OCI-LY7 (cell line): Measurements from ENCODE around the gene C16orf96. TPM values are rescaled to one million over a fixed set of nuclear protein-coding genes. Genes with fewer than 3 reads are reported as not detected.

ENCODE experiments used
- BruUV-seq: library from RNA; stranded (reverse); fragments of 400-500 nt; replicated peaks from 2 replicates; lab custom pipeline; 2021; lab: Mats Ljungman, UMichigan
- CTCF ChIA-PET: fragments of 300-600 bp; sonication (Branson Sonifier 250); formaldehyde crosslinking; loops from one replicate; lab custom pipeline; 2022; ENCODE audit warnings: antibody characterized with exemption; ENCODE audit not compliant: unreplicated experiment; lab: Charles Lee
- POLR2A ChIA-PET: fragments of 300-600 bp; sonication (Branson Sonifier 250); formaldehyde crosslinking; loops from one replicate; lab custom pipeline; 2022; ENCODE audit warnings: antibody characterized with exemption; lab: Charles Lee
- DNase-seq: peaks from one replicate; pipeline ENCODE4 v3.0.0-alpha.2; 2015; ENCODE audit warnings: low spot score
- H2AFZ ChIP-seq: fragments of 200-600 bp; sonication (generic), shearing (Covaris generic); 2 replicates; pipeline ENCODE4 v1.6.1; 2014; ENCODE audit warnings: mild to moderate bottlenecking, antibody characterized with exemption, low read length, moderate library complexity
- H3K27ac ChIP-seq: fragments of 200-600 bp; sonication (generic); 2 replicates; pipeline ENCODE4 v1.5.1; 2014; ENCODE audit warnings: mixed run types, low read depth, mild to moderate bottlenecking, moderate library complexity, low read length, inconsistent platforms; ENCODE audit not compliant: poor library complexity, severe bottlenecking
- H3K36me3 ChIP-seq: fragments of 200-600 bp; sonication (generic); 2 replicates; pipeline ENCODE4 v1.6.1; 2014; ENCODE audit warnings: mild to moderate bottlenecking, antibody characterized with exemption, low read length, moderate library complexity, mixed read lengths; ENCODE audit not compliant: insufficient read depth
- H3K4me1 ChIP-seq: fragments of 200-600 bp; sonication (generic); 2 replicates; pipeline ENCODE4 v1.5.1; 2014; ENCODE audit warnings: mild to moderate bottlenecking, low read length; ENCODE audit not compliant: insufficient read depth, poor library complexity, severe bottlenecking
- H3K4me2 ChIP-seq: fragments of 200-600 bp; sonication (generic); 2 replicates; pipeline ENCODE4 v1.6.1; 2014; ENCODE audit warnings: mild to moderate bottlenecking, low read length
- H3K4me3 ChIP-seq: fragments of 200-600 bp; sonication (generic); 2 replicates; pipeline ENCODE4 v1.5.1; 2014; ENCODE audit warnings: mild to moderate bottlenecking, low read depth, low read length; ENCODE audit not compliant: poor library complexity, severe bottlenecking
- H3K79me2 ChIP-seq: fragments of 200-600 bp; sonication (generic); 2 replicates; pipeline ENCODE4 v1.6.1; 2016; ENCODE audit warnings: low read depth, mild to moderate bottlenecking, low read length, moderate library complexity, mixed read lengths; ENCODE audit not compliant: insufficient read depth
- H3K9me2 ChIP-seq: fragments of 200-600 bp; sonication (generic); 2 replicates; pipeline ENCODE4 v1.6.1; 2016; ENCODE audit warnings: mild to moderate bottlenecking, low read length, mixed read lengths; ENCODE audit not compliant: insufficient read depth
- H3K9me3 ChIP-seq: fragments of 200-600 bp; sonication (generic); 2 replicates; pipeline ENCODE4 v1.6.1; 2014; ENCODE audit warnings: mild to moderate bottlenecking, mixed run types, low read length, mixed read lengths
- H4K20me1 ChIP-seq: fragments of 200-600 bp; sonication (generic); 2 replicates; pipeline ENCODE4 v1.6.1; 2014; ENCODE audit warnings: mild to moderate bottlenecking, antibody characterized with exemption, low read length, moderate library complexity, mixed read lengths; ENCODE audit not compliant: insufficient read depth
- CTCF ChIP-seq: fragments of 200-600 bp; sonication (generic); conservative IDR thresholded peaks from 2 replicates; pipeline ENCODE4 v1.5.1; 2014; ENCODE audit warnings: mild to moderate bottlenecking, antibody characterized with exemption, low read length, moderate library complexity, mixed read lengths
- EZH2phosphoT487 ChIP-seq: fragments of 200-600 bp; sonication (generic); IDR thresholded peaks from 2 replicates; pipeline ENCODE4 v1.6.1; 2018; ENCODE audit warnings: low read depth, borderline replicate concordance, mild to moderate bottlenecking, mixed run types, antibody characterized with exemption, low read length, moderate library complexity, mixed read lengths
- intact Hi-C: fragments of 100-400 bp; cut with micrococcal nuclease; formaldehyde crosslinking; loops from one replicate; pipeline ENCODE4 v1.10.0; 2022; ENCODE audit not compliant: unreplicated experiment
- small RNA-seq: library from RNA; depleted of rRNA; stranded (forward); fragments of <200 nt; gene quantifications from one replicate; pipeline ENCODE3, GENCODE V24; 2014
- total RNA-seq, 2 experiments: library from RNA; depleted of rRNA in 1 of 2; stranded (reverse); fragments of >200 nt in 1 of 2; shearing (Covaris generic) in 1 of 2; gene quantifications; 2 replicates each; pipeline ENCODE4 v1.2.3, GENCODE V29; 2014 to 2022

The C16orf96 gene
- total RNA-seq, 2 experiments from 2014 or later, result 0.13 to 0.27 TPM

GRCh38 chr16:4648917-4649316 lies 92.8 kb downstream of the C16orf96 start:
- intact Hi-C loops, result no loop called here
- Histone ChIP-seq H3K79me2 (no peaks in the 10 kb centered on the region), H3K9me2 (no peaks in the 10 kb centered on the region), H3K36me3 (peaks cover 9% of the 10 kb centered on the region), H4K20me1 (no peaks in the 10 kb centered on the region), H3K27ac (no peak overlapping the region), H3K4me2 (no peak overlapping the region), H3K4me1 (no peaks in the 10 kb centered on the region), H3K9me3 (no peaks in the 10 kb centered on the region), H2AFZ (no peak overlapping the region), H3K4me3 (no peak overlapping the region)
- TF ChIP-seq EZH2phosphoT487 (no peak), CTCF (0 out of 2 replicates have a peak, but pooled peaks have one; percentile 15)
- ChIA-PET CTCF (no interaction called here), POLR2A (no interaction called here)
- DNase-seq, result no peak
- no TSS peak for BruUV-seq

GRCh38 chr16:4649744-4650442 lies 93.8 kb downstream of the C16orf96 start:
- H3K9me3 ChIP-seq, result no peaks in the 10 kb centered on the region
- H3K4me1 ChIP-seq, result no peaks in the 10 kb centered on the region
- no peak overlapping the region for H3K4me2 ChIP-seq
- BruUV-seq, result no TSS peak
- H3K79me2 ChIP-seq, result no peaks in the 10 kb centered on the region
- H4K20me1 ChIP-seq, result no peaks in the 10 kb centered on the region
- intact Hi-C loops, result no loop called here
- ChIA-PET POLR2A (no interaction called here), CTCF (interaction anchor here (0.5 kb wide), 1 partner anchor 26 kb away, joined by 3 read pairs; no protein-coding TSS in a partner anchor)
- no peak overlapping the region for H3K27ac ChIP-seq
- TF ChIP-seq CTCF (no peak), EZH2phosphoT487 (no peak)
- no peaks in the 10 kb centered on the region for H3K9me2 ChIP-seq
- H2AFZ ChIP-seq, result no peak overlapping the region
- DNase-seq, result no peak
- H3K4me3 ChIP-seq, result no peak overlapping the region
- peaks cover 12% of the 10 kb centered on the region; the same call in 1 of the 2 replicates for H3K36me3 ChIP-seq

Small RNAs within 50 kb of the gene (small RNA-seq; reads per million reads assigned to genes)
- not detected for gene RN7SL850P

Other genes starting within 250 kb of the C16orf96 start
- gene GLIS2, start 240.3 kb upstream of the C16orf96 start, total RNA-seq (2014; rRNA removed; shearing (Covaris generic)), result not detected in 2 replicates
- 0.08 TPM in 1 of 2 replicates, not detected in the other for gene GLIS2, start 240.3 kb upstream of the C16orf96 start, total RNA-seq (2022)
- gene PAM16, start 205.0 kb upstream of the C16orf96 start, total RNA-seq (2014; rRNA removed; shearing (Covaris generic)), result 80.6 and 92.1 TPM in 2 replicates
- 77.4 and 82.4 TPM in 2 replicates for gene PAM16, start 205.0 kb upstream of the C16orf96 start, total RNA-seq (2022)
- not detected in 2 replicates for gene VASN, start 184.5 kb upstream of the C16orf96 start, total RNA-seq (2014; rRNA removed; shearing (Covaris generic))
- not detected in 2 replicates for gene VASN, start 184.5 kb upstream of the C16orf96 start, total RNA-seq (2022)
- 64.0 and 77.2 TPM in 2 replicates for gene CORO7, start 139.7 kb upstream of the C16orf96 start, total RNA-seq (2014; rRNA removed; shearing (Covaris generic))
- gene CORO7, start 139.7 kb upstream of the C16orf96 start, total RNA-seq (2022), result 112 and 115 TPM in 2 replicates
- 89.8 and 94.5 TPM in 2 replicates for gene DNAJA3, start 130.5 kb upstream of the C16orf96 start, total RNA-seq (2014; rRNA removed; shearing (Covaris generic))
- 89.7 and 94.3 TPM in 2 replicates for gene DNAJA3, start 130.5 kb upstream of the C16orf96 start, total RNA-seq (2022)
- 92.8 and 113 TPM in 2 replicates for gene NMRAL1, start 81.7 kb upstream of the C16orf96 start, total RNA-seq (2014; rRNA removed; shearing (Covaris generic))
- 114 and 139 TPM in 2 replicates for gene NMRAL1, start 81.7 kb upstream of the C16orf96 start, total RNA-seq (2022)
- 46.0 and 55.2 TPM in 2 replicates for gene HMOX2, start 79.9 kb upstream of the C16orf96 start, total RNA-seq (2014; rRNA removed; shearing (Covaris generic))
- 37.0 and 39.5 TPM in 2 replicates for gene HMOX2, start 79.9 kb upstream of the C16orf96 start, total RNA-seq (2022)
- 13.5 and 15.5 TPM in 2 replicates for gene CDIP1, start 17.6 kb upstream of the C16orf96 start, total RNA-seq (2014; rRNA removed; shearing (Covaris generic))
- gene CDIP1, start 17.6 kb upstream of the C16orf96 start, total RNA-seq (2022), result 33.2 and 34.2 TPM in 2 replicates
- 11.1 and 12.6 TPM in 2 replicates for gene UBALD1, start 58.5 kb downstream of the C16orf96 start, total RNA-seq (2014; rRNA removed; shearing (Covaris generic))
- gene UBALD1, start 58.5 kb downstream of the C16orf96 start, total RNA-seq (2022), result 34.1 and 34.9 TPM in 2 replicates
- gene MGRN1, start 68.5 kb downstream of the C16orf96 start, total RNA-seq (2014; rRNA removed; shearing (Covaris generic)), result 14.1 and 14.3 TPM in 2 replicates
- gene MGRN1, start 68.5 kb downstream of the C16orf96 start, total RNA-seq (2022), result 43.1 and 45.4 TPM in 2 replicates
- 14.9 and 17.8 TPM in 2 replicates for gene NUDT16L1, start 137.2 kb downstream of the C16orf96 start, total RNA-seq (2014; rRNA removed; shearing (Covaris generic))
- 15.9 and 18.9 TPM in 2 replicates for gene NUDT16L1, start 137.2 kb downstream of the C16orf96 start, total RNA-seq (2022)
- 17.6 and 19.5 TPM in 2 replicates for gene ANKS3, start 177.9 kb downstream of the C16orf96 start, total RNA-seq (2014; rRNA removed; shearing (Covaris generic))
- 21.7 and 25.4 TPM in 2 replicates for gene ANKS3, start 177.9 kb downstream of the C16orf96 start, total RNA-seq (2022)
- 0.36 and 0.38 TPM in 2 replicates for gene DNAAF8, start 178.2 kb downstream of the C16orf96 start, total RNA-seq (2014; rRNA removed; shearing (Covaris generic))
- gene DNAAF8, start 178.2 kb downstream of the C16orf96 start, total RNA-seq (2022), result 1.1 TPM in 1 of 2 replicates, not detected in the other
- gene ZNF500, start 210.8 kb downstream of the C16orf96 start, total RNA-seq (2014; rRNA removed; shearing (Covaris generic)), result 12.9 and 16.1 TPM in 2 replicates
- gene ZNF500, start 210.8 kb downstream of the C16orf96 start, total RNA-seq (2022), result 23.9 and 28.8 TPM in 2 replicates
- gene SEPTIN12, start 232.0 kb downstream of the C16orf96 start, total RNA-seq (2014; rRNA removed; shearing (Covaris generic)), result not detected in 2 replicates
- gene SEPTIN12, start 232.0 kb downstream of the C16orf96 start, total RNA-seq (2022), result not detected in 2 replicates
- not detected in 2 replicates for gene SMIM22, start 239.0 kb downstream of the C16orf96 start, total RNA-seq (2014; rRNA removed; shearing (Covaris generic))
- not detected in 2 replicates for gene SMIM22, start 239.0 kb downstream of the C16orf96 start, total RNA-seq (2022)
- gene ROGDI, start 246.3 kb downstream of the C16orf96 start, total RNA-seq (2014; rRNA removed; shearing (Covaris generic)), result 2.9 and 6.3 TPM in 2 replicates
- gene ROGDI, start 246.3 kb downstream of the C16orf96 start, total RNA-seq (2022), result 7.1 and 7.6 TPM in 2 replicates